ENCODE results near the gene SUSD1.

SUSD1 gene

DNA sequence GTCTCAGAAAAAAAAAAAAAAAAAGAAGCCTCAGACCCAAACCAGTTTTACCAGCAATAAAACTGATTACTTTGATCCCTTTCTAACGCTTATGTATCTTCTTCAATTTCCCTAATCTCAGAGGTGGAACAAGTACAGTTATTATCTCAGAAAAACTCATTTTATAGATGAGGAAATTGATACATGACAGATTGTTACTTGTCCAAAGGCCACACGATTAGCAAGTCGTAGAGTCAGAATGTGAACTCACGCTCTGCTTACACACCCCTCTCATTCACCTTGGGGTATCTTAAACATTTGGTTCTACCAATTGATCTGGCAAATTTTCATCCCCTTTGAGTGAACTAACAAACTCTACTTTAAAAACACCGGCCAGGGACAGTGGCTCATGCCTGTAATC, 110.2 kb downstream of the SUSD1 start:
- no peak for DNase-seq

DNA sequence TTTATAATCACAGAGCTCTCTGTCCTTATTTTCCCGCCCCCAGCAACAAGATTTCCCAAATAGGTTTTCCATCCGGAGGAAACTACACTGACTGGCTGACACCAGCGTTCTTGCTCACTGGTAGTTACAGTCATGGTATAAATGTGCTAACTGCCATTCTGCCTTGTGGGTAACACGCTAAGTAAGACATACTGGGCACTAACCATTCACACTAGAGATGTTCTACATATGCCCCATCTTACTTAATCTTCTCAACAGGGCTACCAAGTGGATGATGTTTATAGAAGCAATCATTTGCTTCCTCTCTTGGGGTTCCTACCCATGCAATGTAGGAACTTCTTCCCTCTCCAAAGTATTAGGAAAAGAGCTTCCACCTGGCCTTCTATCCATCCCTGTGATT, 111.5 kb downstream of the SUSD1 start:
- DNase-seq: no peak

GRCh38 chr9:112063151-112063550, 111.9 kb downstream of the SUSD1 start:
- DNase-seq: no peak

DNA sequence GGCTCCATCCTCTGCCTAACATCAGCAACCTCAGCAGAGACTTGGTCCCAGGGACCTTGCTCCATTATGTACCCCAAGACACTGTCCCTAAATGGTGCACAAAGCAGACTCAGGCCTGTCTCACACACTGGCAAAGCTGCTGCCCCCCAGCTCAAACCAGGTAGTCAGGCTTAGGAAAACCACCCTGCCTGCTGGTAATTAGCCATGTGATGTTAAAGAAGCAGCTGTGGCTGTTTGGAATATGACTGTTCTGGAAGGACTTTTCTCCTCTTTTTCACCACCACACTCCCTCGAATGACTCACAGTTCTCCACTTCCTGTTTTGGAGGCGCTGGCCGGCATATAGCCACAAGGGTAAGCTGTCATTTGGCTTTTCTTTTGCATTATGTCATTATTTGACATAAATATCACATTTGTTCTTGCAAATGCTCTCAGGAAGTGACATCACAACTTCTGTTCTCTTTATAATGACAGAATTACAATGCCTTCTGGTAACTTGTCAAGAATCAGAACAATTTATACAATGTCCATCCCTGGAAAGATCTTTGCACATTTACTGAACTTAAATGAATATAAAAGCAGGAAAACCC, 113.9 kb downstream of the SUSD1 start:
- DNase-seq: peak; percentile 97

DNA sequence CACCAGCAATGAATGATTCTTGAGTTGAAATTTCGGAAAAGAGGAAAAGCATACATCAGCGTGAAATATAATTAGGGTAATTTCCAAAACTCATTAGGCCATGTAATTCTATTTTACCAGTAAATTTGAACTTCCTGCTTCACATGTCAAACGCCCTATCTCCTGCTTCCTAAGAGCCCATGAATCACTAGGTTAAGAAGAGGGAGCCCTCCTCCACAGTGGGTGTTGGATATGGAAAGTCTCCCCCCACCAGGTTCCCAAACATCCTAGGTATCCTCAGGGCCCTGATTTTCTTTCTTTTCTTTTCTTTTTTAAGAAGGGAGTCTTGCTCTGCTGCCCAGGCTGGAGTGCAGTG, 115.2 kb downstream of the SUSD1 start:
- DNase-seq: no peak

DNA sequence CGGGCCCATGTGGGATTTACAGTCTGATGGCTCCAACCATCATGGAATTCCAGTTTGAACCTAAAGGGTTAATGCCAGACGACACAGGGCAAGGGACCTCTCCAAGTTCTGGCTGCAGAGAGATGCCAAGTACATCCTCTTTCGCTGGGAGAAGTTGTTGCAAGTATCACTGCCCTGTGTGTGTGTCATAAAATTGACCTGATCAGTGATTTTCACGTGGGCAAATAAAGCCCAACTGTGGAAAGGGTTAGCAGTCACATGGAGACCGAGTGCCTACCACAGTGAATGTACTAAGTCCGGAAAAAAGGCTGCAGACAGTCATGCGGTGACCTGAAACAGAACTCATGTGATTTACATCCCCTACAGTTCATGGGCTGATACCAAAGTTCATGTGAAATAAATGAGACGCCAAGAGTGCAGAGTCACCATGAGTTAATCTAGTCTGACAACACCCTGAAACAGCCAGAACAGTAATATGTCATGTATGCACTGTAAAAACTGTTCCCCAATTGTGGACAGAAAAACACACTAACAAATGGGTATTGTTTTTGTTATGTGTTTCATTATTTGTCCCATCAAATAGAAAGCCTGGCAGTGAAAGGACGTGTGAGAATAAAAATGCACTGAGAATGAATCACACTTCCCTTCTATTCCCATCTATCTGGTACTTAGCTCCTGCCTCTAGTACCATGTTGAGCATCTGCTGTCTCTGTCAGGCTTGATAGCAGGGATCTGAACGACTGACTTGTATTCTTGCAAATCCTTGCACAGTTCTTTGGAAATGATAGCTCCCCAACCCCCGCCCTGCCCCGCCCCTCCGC, 115.7 kb downstream of the SUSD1 start:
- peak; percentile 74 for DNase-seq

DNA sequence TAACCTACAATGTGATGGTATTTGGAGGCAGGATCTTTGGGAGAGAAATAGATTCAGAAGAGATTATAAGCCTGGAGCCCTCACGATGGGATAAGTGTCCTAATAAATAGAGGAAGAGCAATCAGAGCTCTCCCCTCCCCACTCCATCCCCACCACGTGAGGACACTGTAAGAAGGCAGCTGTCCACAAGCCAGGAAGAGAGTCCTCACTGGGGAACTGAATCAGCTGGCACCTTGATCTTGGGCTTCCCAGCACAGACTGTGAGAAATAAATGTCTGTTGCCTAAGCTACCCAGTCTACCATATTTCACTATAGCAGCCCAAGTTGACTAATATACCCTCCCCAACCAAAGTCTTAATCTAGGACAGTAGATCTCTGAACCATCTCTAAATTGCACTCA, 118.1 kb downstream of the SUSD1 start:
- no peak for DNase-seq

DNA sequence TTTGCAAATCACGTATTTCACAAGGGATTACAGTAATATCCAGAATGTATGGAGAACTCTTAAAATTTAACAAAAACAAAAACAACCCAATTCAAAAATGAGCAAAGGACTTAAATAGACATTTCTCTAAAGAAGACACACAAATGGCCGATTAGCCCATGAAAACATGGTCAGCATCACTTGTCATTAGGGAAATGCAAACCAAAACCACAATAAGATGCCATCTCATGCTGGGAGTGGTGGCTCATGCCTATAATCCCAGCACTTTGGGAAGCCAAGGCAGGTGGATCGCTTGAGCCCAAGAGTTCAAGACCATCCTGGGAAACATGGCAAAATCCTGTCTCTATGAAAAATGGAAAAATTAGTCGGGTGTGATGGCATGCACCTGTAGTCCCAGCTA, 120.2 kb downstream of the SUSD1 start:
- DNase-seq: no peak

GRCh38 chr9:112051812-112052211, 123.3 kb downstream of the SUSD1 start:
- no peak for DNase-seq

DNA sequence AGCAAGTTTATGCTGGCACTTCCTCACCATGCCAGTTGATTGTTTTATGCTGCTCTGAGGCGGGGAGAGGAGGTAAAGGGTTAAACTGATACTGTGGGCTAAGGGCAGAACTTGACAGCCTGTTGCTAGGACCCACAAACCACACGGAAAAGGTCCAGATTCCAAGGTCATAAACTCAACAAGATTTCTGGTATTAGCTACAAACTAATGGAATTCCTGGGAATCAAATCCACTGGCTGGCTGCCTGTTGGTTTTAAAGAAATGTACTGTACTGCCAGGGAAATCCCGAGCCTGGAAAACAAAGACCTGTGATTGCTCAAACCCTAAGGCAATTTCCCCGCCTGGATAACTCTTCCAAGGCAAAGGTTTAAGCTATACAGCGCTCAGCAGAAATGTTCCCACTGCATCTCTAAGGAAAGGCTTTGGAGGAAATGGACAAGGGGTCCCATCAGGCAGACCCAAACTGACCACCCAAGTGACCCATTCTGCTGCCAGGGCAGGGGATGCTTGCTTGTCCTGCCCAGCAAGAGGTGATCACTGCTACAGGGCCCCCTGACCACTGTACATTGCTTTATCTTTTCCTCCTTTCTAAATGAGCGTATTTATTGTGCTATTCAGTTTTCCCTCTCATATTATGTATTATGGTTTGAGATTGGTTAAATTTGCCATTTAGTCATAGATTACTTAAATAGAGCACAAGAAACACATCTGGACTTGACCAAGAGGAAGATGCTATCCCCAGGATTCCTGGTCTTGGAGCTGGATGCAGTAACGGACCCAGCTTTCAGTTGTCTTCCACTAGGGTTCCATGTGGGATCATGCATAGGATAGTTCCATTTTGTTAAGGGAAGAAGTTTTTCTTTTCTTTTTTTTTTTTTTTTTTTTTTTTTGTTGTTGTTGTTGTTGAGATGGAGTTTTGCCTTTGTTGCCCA, 124.3 kb downstream of the SUSD1 start:
- DNase-seq: peak; percentile 97

- peak; percentile 56 for DNase-seq
Measured at GRCh38 chr9:112049811-112050516, 125.1 kb downstream of the SUSD1 start.

DNA sequence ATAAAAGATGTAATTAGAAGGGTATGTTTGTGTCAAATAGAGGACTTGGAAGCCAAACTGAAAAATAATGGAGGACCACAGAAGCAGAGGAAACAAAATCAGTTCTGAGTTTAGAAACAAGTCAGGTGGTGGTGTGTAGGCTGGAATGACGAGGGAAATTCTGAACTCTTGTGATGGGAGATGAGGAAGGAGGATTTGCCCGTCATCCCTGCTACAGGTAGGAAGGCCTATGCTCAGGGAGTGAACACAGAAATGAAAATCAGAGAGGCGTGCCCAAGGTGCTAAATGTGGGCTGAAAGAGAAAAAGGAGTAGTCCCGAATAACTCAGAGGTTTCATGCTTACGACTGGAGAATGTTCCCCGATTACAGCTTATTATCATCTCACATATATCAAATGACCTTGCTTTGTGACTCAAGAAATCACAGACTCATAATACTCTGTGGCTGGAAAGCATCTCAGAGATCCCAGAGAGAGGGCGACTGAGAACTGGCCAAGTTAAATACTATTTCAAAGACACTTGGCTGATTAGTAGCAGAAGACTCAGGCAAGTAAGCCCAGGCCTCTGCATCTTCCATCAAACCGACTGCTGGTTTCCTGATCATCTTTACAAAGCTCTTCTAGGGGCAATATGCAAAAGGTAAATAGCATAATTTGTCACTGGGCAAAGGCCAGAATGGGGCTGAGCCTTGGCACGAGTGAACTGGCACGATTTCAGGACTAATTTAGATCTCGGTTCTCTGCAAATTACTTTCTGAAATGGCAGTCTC, 126.0 kb downstream of the SUSD1 start:
- DNase-seq: peak; percentile 78

DNA sequence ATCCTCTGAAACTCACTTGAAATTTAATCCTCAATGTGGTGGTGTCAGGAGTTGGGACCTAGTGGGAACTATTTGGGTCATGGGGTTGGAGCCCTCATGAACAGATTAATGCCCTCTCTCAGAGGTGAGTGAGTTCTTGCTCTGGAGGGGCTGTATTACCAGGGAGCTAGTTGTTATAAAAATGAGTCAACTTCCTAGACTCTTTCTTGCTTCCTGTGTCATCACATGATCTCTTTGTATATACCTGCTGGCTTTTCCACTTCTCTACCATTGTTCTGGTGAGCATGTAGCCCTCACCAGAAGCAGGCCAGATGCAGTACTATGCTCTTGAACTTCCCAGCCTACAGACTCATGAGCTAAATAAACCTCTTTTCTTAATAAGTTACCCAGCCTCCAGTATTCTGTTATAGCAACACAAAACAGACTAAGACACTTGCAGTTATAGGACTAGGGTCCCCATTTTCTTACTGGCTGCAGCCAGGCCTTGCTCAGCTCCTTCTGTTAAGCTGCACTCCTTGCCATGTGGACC, 127.5 kb downstream of the SUSD1 start:
- DNase-seq: no peak

DNA sequence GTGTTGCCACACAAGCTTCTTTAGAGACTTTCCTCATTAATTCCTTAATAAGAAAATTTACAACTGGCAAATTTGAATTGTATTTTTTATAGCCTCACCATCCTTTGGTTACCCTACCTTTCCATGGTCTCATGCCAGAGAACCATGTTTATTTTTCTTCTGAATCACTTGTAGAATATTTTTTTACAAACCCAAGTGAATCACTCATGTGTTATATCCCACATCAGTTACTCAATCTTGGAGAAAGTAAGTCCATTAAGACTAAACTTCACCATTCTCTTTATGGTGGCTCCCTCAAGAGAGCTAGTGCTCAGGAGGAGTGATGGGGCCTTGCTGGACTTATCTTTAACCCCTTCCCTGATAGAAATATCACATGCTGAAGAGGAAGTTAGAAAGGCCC, 128.9 kb downstream of the SUSD1 start:
- DNase-seq: peak; percentile 73

GRCh38 chr9:112044881-112045280, 130.2 kb downstream of the SUSD1 start:
- no peak for DNase-seq

- DNase-seq: no peak
Measured at GRCh38 chr9:112044186-112044585, 130.9 kb downstream of the SUSD1 start.

DNA sequence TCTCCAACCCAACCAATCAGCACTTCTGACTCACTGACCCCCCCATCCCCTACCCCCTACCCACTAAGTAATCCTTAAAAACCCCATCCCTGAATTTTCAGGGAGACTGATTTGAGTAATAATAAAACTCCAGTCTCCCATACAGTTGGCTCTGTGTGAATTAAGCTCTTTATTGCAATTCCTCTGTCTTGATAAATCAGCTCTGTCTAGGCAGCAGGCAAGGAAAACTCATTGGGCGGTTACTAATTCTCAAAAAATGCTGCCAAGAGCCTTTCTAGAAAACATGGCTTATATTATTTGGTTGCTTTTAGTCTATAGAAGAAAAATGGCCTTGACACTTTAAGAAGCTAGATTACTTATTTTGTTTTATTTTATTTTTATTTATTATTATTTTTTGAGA, 131.7 kb downstream of the SUSD1 start:
- DNase-seq: peak; percentile 77

- no peak for DNase-seq
Measured at GRCh38 chr9:112042769-112043168, 132.3 kb downstream of the SUSD1 start.

DNA sequence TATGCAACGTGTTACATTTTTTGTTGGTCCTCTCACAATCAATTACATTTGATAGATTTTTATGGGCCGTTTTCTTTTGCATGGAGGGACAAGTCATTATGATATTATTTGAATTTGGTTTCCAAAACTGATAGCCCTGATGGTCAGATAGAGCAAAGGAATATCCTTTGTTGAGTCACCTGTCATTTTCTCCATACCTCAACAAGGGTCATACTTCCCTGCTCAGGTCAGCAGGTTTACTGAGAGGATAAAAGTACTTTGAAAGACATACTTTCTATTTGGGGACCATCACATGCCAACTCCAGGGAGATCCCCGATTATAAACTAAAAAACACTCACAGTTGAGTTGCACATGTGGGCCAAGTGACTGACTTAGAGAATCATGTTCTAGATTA, 132.9 kb downstream of the SUSD1 start:
- no peak for DNase-seq

DNA sequence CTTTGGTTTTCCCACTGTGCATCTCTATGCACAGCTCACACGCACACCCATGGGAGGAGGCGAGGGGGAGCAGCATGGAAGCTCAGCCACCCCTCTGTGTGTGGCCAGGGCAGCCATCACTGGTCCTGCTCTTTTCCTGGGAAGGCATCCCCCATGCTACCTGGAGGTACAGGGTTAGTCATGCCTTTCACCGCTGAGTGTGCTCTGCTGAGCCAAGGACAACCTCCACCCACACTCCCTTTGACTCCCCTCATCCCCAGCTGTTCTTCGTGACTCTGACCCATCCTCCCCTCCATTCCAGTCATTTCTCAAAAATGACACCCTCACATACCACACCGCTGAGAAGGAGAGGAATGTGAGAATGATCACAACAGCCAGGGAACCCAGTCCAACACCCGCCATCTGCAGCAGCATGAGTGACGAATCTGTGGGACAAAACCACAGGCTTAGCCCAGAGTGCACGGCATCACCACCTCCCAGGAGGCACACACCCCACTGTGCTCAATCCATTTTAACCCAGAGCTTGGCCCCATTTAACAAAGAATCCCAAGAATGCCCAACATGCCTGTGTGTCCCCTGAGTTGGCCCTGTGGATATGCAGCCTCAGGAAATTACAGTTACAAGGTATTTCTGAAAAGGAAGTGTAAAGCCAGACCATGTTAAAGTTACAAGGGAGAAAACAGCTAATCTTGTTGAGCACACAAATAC, 133.4 kb downstream of the SUSD1 start:
- peak; percentile 100 for DNase-seq

DNA sequence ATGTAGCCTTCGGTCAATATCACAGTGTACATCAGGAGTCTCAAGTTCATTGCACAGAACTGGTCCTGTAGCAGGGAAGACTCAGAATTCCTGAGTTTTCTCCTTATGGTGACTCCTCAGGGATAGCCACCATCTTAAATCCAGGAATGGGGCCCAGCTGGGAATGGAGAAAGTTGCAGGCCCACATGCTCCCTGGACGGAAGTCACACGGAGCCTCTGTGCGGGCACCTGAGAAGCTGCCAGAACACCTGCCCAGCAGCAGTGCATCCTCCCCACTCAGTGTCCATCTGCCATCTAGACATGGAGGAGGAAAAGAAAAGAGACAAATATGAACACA, 133.9 kb downstream of the SUSD1 start:
- no peak for DNase-seq
